HG02610 (cell line): Measurements from ENCODE around the gene ERVW-1.
"Not testable (repeated sequence)": the region's sequence is repeated elsewhere in the genome, so short reads cannot be mapped to it uniquely, and the experiment has no call there.

ENCODE experiments used
- ATAC-seq: cut with Tn5 transposase; IDR thresholded peaks from one replicate; pipeline ENCODE4 v1.9.1; 2021; ENCODE audit warnings: mild to moderate bottlenecking, moderate library complexity; ENCODE audit not compliant: unreplicated experiment

ERVW-1 gene, protein sequence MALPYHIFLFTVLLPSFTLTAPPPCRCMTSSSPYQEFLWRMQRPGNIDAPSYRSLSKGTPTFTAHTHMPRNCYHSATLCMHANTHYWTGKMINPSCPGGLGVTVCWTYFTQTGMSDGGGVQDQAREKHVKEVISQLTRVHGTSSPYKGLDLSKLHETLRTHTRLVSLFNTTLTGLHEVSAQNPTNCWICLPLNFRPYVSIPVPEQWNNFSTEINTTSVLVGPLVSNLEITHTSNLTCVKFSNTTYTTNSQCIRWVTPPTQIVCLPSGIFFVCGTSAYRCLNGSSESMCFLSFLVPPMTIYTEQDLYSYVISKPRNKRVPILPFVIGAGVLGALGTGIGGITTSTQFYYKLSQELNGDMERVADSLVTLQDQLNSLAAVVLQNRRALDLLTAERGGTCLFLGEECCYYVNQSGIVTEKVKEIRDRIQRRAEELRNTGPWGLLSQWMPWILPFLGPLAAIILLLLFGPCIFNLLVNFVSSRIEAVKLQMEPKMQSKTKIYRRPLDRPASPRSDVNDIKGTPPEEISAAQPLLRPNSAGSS

DNA sequence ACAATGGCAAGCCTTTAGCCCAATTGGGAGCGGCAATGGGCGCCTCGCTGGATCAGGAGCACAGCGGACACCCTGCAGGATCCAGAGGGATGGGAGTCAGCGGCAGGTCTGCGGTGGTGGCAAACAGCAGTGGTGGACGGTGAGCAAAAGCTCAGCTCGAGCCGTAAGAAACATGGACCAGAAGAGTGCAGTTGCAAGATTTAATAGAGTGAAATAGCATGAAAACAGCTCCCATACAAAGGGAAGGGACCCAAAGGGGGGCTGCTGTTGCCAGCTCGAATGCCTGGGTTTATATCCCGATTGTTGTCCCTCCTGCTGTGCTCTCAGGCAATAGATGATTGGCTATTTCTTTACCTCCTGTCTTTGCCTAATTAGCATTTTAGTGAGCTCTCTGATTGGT, at the start of gene ERVW-1:
ERVW-1 (minus strand) TSS at position 266 of the 400 bp plus-strand sequence. CDS start 7,565 bp downstream, outside the sequence.
- ATAC-seq: not testable (repeated sequence)

DNA sequence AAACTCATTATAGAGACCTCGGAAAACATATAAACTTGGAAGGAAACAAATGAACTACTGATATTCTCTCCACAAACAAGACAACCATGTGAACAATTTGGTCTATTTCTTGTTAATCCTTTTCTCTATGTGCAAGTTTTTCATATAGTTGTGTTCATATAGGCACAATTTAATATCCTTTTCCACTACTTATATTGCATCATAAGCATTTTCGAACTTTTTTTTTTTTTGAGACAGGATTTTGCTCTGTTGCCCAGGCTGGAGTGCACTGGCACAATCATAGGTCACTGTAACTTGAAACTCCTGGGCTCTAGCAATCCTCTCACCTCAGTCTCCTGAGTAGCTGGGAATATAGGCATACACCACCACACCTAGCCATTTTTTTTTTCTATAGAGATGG, 45.4 kb upstream of the ERVW-1 start:
- ATAC-seq: no peak

DNA sequence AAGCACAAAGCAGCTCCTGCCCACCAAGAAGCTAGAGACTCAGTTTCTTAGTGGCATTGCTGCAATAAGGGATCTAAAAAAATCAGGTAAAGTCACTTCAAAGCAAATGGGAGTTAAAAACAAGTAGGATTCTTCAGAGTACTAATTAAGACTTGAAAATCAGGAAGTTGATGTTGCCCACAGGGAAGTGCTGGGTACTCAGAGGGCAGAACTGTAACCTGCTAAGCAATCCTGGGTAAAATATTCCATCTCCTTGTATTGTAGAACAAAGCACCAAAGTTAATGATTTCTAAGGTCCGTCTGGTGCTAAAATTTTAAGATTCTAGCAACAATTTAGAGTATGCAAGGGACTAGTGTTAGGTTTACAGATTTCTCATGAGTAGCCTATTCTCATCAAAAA, 42.3 kb upstream of the ERVW-1 start:
- ATAC-seq: no peak

DNA sequence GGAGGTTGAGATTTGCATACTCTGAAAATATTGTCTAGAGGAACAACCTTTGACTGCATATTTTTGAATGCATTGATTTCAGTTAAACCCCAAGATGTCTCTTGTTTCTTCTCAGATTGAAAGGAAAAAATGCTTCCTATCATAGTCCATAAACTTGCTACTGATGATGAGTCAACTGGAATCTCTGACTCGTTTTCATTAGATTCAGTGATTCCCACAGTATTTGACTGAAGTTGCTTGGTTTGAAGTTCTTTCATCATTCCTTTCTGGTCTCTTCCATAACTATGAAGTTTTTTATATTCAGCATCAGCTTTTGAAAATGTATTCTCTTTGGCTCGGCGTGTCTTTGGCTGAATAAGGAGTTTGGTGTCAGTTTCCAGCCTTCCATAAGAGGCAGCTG, 39.9 kb upstream of the ERVW-1 start:
- ATAC-seq: no peak

DNA sequence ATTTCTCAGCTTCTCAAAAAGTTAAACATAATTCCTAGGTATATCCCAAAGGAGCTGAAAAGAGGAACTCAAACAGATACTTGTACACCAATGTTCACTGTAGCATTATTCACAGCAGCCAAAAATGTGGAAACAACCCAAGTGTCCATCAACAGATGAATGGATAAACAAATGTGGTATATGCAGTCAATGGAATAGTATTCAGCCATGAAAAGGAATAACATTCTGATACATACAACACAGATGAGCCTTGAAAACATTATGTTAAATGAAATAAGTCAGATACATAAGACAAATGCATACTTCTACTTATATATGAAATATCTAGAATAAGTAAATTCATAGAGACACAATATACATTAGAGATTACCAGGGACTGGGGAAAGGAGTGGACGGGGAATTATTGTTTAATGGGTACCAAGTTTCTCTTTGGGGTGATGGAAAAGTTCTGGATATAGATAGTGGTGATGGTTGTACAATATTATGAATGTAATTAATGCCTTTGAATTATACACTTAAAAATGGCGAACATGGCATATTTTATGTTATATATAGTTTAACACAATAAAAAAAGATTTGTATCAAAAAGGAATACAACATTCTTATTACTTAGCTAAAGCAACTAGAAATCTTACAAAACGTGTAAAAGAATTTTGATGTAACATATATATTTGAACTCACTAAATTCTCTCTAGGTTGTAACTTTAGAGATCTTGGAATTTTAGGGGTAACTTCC, 35.6 kb upstream of the ERVW-1 start:
- ATAC-seq: no peak

DNA sequence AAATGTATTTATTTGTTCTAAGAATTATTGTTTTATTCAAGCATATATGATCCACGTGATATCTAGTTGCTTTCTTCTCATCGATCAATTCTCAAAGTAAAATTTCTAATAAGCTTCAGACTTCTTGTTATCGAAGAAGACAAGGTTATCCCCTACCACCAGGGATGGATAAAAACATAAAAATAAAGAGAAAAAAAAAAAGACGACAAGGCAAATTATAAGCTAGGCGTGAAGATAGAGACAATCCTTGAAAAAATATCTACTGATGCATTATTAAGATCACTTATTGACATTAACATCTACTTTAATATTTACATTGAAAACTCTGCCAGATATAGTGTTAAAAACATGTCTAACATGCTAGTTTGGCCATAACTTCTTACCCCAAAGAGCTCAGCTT, 31.2 kb upstream of the ERVW-1 start:
- ATAC-seq: no peak

DNA sequence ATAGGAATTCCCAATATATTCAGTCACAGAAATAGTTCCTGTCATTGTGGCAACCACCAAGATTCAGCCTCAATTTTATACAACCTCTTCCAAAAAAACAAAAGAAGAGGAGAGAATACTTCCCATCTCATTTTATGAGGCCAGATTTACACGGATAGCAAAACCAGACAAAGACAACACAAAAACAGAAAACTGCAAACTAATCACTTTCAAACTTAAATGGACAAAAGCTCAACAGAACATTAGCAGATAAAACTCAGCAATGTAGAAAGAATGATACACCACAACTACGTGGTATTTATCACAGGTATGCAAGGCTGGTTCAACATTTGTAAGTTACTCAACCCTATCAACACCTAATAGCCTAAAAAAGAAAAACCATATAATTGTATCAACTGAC, 28.6 kb upstream of the ERVW-1 start:
- no peak for ATAC-seq

DNA sequence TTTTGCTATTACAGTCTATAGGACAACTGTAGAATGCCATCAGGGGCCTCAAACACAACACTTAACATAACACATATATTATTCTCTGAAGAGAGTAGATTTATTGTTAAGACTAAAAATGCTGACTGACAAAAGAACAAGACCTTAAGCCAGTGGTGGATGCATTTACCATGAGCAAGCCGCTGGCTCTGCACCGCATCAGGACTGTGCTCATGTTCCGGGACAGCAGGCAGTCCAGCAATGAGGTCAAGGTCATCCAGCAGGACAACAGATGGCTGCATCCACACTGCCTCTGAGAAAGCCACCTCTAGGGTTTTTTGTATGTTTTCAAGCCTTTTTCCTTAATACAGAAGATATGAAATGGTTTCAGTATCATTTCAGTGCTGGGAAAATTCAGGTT, 26.8 kb upstream of the ERVW-1 start:
- no peak for ATAC-seq

DNA sequence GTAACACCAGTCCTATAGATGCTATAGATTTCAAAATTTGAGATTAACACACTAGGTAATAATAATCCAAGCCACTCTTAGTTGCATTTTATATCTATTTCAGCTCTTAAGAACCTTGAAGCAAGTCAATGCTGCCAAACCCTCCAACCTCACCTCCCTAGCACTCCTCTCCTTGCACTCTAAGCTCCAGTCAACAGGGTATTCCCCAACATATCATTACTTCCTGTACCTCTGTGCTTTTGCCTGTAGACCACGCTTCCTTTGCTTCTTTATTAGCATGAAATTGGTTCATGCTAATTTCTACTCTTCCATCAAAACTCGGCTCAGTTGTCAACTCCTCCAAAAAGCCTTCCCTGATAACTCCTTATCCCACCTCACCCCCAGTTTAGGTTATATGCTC, 26.0 kb upstream of the ERVW-1 start:
- ATAC-seq: no peak

DNA sequence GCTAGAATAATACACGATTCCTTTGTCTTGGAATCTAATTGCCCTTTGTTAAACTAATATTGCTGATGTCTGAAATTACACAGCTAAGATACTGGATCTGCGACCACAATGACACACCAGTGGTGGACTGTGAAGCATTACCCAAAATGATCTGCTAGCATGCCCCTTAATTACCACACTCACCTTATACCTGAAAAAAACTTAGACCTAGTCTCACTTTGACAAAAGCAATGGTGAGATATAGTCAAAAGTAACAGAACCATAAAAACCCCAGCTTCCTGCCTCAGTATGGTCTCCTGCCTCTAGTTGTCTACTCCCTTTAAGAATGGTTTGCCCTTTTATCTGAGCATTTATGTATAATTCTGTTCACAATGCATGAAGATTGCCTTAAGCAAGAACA, 20.8 kb upstream of the ERVW-1 start:
- peak; percentile 74 for ATAC-seq

DNA sequence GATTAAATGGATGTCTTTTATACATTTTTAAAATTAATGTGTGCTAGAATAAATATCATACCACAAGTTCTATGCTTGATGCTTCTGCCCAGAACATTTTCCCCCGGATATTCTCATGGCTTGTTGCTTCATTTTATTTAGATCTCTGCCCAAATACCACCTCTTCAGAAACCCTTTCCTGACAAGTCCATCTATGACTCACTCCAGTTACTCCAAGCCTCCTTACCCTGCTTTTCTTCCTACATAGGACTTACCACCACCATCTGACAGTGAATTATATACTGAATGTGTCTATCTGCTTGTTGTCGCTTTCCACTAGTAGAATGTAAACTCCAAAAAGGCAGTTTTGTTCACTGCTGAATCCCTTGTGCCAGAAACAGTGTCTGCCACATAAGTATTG, 19.1 kb upstream of the ERVW-1 start:
- no peak for ATAC-seq

DNA sequence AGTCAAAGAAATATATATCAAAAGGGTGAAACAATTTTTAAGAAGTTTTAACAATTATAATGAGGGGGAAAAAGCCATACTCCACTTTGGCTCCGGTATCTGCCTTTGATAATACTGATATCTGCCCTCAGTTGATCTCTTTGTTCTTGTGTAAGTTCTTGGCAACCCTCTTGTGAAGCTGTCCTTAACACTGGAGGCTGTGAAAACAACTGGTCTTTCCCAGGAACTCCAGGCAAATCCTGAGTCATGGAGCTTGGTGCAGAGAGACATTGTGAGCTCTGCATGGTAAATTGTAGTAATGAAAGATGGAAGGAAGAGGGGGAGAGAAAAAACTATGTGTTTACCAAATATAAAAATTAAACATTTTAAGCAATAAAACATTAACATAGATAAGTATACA, 11.9 kb upstream of the ERVW-1 start:
- ATAC-seq: no peak

DNA sequence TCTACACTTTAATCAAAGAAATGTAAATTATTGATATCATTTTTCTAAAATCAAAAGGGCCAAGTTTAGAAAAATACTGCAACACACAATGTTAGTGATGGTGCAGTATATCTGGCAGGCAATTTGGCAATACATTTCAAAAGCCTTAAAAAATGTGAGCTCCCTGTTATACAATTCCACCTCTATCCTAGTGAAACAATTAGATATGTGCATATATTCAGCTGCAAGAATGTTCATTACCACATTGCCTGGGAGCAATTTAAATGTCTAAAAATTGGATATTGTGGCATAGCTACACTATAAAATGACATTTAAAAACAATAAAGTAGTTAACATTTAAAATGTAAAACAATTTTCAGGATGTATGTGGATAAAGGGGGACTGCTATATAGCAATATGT, 10.1 kb upstream of the ERVW-1 start:
- no peak for ATAC-seq

DNA sequence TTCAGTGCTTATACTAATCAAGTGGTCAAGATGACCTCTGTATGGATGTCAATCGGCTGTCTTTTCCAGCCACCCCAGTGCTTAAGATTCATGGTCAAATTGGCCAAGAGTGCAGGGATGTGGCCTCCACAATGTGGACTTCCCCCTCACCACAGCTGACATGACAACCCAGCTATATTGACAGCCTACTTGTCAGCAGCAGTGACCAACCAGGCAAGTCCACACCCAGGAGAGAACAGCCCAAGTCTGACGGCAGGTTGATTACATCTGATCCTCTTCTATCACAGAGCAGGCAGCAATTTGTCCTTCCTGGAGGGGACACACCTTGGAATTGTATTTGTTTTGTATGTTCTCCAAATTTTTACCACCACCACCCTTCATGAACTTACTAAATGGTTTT, 8.2 kb upstream of the ERVW-1 start:
- ATAC-seq: no peak

DNA sequence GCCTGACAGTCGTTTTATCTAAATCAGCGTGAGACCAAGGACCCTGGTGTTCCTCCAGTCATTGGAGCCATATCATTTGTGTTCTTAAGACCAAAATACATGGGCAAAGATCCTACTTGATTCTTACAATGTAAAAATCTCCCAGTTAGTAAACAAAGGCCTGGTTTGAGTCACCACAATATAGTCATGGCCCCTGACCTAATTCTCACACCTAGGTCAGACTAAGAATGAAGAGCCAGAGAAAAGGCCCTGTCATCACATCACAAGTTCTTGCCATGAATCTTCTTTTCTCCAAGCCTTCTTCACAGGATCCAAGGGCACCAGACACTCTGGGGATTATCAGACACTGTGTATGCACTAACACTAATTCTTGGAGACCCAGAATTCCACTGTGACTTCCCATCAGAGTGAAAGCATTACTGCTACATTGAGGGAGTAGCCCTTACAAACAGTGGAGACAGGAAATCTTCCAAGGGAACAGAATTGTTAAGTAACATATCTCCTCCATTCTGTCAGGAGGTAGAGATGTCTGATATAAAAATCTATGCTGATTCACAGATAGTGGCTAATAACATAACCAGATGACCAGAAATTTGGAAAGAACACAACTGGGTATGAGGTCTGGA, 7.6 kb upstream of the ERVW-1 start:
- ATAC-seq: no peak

DNA sequence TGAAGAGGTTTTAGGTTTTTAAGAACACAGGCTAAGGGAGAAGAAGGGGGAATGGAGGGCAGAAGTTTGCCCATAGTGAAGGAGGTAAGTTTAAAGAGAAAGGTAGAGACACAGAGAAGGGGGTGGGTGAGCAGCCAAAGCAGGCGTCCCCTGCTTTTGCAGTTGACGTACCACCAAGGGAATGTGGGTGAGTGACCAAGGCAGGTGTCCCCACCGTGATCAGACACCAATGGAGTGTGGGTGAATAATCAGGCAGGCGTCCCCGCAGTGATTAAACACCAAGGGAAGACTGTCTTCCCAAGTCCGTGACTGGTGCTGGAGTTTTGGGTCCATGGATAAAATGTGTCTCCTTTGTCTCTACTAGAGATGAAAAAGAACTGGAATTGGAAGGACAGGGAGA, 6.5 kb upstream of the ERVW-1 start:
- not testable (repeated sequence) for ATAC-seq

DNA sequence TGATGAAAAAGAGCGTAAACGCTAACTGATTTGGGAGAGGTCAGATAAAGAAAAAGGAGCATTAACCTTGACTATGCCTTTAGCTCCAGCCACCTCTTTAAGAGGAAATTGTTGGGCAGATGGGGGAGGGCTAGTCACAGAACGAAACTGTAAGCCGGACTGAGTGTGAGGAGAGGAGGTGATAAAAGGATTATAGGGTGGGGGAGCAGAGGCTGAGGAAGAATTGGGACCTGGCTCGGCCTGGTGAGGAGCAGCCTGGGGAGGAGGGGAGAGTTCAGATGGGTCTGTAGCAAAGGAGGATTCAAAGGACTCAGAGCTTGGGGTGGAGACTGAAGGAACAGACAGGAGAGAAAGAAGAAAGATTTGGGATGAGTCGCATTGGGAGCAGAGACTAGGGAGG, 5.9 kb upstream of the ERVW-1 start:
- not testable (repeated sequence) for ATAC-seq

DNA sequence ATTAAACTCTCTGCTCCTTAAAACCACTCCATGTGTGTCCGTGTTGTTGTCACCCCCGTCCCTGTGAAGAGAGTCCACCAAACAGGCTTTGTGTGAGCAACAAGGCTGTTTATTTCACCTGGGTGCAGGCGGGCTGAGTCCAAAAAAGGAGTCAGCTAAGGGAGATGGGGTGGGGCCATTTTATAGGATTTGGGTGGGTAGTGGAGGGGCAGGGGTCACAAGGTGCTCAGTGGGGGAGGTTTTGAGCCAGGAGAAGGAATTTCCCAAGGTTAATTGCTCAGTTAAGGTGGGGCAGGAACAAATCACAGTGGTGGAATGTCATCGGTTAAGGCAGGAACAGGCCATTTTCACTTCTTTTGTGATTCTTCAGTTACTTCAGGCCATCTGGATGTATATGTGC, 1.4 kb upstream of the ERVW-1 start:
- not testable (repeated sequence) for ATAC-seq

DNA sequence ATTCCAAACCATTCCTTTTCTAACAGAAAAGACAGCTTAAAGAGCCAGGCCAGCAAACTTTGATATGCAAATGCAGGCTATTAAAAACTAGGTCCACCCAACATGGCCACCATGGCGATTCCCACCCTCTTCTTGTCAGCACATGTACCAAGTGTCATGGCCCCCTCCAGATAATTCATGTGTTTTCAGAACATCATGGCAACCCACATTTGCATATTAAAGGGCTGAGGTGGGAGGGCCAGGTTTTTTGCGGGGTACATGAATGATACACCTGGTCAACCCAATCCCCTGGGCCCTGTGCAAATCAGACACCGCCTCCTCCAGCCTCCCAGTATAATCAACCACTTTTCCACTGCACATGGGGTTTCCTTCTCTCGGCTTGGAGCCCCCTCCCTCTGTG, 965 bp upstream of the ERVW-1 start:
- no peak for ATAC-seq

DNA sequence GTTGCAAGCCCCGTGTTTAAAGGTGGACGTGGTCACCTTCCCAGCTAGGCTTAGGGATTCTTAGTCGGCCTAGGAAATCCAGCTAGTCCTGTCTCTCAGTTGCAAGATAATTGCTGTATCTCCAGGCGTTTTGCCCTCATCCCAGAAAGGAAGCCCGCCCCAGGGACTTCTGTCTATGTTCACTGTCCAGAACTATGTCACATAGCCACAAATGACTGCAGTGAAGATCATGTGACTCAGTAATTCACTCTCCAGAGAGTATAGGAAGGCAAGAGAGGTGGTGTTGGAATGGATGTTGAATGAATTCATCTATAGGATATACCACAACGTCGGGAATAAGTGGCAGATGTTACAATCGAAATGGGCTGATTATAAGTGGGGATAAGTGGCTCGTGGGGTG, 349 bp upstream of the ERVW-1 start:
- ATAC-seq: no peak

DNA sequence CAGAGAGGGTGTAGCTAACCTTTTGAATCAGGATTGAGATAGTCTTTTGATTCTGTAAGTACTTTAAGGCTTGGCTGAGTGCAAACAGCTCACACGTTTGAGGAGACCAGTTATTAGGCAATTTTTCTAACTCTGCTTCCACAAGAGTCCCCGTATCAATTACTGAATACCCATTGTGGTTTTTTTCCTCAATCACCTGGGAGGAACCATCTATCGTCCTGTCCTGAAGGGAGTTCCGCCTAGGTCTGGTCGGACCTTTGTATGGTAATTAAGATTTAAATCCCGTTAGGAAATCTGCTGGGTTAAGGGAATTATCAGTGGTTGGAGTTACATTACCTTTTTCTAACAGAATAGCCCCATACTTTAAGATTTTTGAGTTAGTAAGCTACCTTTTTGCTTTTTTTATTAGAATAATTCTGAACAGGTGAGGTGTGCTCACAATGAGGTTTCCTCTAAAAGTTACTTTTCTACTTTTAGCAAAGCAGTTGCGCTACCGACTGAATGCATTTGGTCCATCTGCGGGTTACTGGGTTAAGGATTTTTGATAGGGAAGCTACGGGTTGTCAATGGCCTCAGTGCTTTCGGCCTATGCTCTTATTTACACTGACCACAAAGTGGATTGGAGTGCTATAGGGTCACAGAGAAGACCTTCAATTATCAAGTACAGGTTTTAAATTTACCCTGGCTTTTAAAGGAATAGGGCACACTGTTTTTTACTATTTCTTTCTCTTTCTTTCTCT, 1.7 kb downstream of the ERVW-1 start:
- ATAC-seq: not testable (repeated sequence)
